PFSK-1 (cell line): Measurements from ENCODE around the gene C2orf80.

Experiments
- POLR2AphosphoS5 ChIP-seq: IDR thresholded peaks from 2 replicates; pipeline ENCODE4 v1.6.1; 2012; ENCODE audit warnings: low read depth, mild to moderate bottlenecking, control low read depth, low read length, moderate library complexity
- SIN3A ChIP-seq: IDR thresholded peaks from 2 replicates; pipeline ENCODE4 v1.6.1; 2012; ENCODE audit warnings: mild to moderate bottlenecking, low read length, moderate library complexity, borderline replicate concordance; ENCODE audit not compliant: insufficient read depth
- TF ChIP-seq, protein P1 (sequence below), 2 experiments: IDR thresholded peaks; 2 replicates each; pipeline versions ENCODE4 v1.6.1 to v1.8.0; 2011 to 2012; ENCODE audit warnings: low read depth in 2 of 2, low read length in 2 of 2, control low read depth in 1 of 2, inconsistent platforms in 1 of 2, mild to moderate bottlenecking in 1 of 2, moderate library complexity in 1 of 2; ENCODE audit not compliant: insufficient read depth in 1 of 2

DNA sequence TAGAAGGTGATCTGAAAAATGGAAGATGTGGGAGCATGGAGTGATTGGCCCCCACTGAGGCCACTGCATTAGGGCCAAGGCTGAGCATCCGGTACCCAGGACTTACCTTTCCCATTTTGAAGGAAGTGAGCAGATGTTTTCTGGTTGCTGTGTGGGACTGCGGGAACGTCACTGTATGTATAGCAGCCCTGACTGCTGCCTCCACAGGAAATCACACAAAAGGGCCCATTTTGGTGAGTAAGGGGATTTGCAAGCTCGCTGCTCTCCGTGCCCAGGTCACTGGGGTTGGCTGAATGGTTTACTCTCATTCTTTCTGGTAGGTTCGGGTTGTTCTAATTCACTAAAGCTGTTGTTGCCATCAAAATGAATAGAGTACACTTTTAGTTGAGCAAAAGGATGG, 43.8 kb downstream of the C2orf80 start, which contains the start of gene CRYGB:
- TF ChIP-seq POLR2AphosphoS5 (no peak), SIN3A (no peak)
- TF ChIP-seq, protein P1, sequence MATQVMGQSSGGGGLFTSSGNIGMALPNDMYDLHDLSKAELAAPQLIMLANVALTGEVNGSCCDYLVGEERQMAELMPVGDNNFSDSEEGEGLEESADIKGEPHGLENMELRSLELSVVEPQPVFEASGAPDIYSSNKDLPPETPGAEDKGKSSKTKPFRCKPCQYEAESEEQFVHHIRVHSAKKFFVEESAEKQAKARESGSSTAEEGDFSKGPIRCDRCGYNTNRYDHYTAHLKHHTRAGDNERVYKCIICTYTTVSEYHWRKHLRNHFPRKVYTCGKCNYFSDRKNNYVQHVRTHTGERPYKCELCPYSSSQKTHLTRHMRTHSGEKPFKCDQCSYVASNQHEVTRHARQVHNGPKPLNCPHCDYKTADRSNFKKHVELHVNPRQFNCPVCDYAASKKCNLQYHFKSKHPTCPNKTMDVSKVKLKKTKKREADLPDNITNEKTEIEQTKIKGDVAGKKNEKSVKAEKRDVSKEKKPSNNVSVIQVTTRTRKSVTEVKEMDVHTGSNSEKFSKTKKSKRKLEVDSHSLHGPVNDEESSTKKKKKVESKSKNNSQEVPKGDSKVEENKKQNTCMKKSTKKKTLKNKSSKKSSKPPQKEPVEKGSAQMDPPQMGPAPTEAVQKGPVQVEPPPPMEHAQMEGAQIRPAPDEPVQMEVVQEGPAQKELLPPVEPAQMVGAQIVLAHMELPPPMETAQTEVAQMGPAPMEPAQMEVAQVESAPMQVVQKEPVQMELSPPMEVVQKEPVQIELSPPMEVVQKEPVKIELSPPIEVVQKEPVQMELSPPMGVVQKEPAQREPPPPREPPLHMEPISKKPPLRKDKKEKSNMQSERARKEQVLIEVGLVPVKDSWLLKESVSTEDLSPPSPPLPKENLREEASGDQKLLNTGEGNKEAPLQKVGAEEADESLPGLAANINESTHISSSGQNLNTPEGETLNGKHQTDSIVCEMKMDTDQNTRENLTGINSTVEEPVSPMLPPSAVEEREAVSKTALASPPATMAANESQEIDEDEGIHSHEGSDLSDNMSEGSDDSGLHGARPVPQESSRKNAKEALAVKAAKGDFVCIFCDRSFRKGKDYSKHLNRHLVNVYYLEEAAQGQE (IDR thresholded peaks at IDR 0.05; ENCODE audit: insufficient read depth in 1 of 2, low read depth in 2 of 2, low read length in 2 of 2): no peak
